CD14-positive monocyte (primary cell): ENCODE measurements around the gene EXOC1. TPM values are rescaled to one million over a fixed set of nuclear protein-coding genes. Genes with fewer than 3 reads are reported as not detected.

Source experiments
- DNase-seq, 3 donors: peaks; one replicate each; pipeline ENCODE4 v3.0.0-alpha.2; 2011 to 2022
- H2AFZ ChIP-seq: 2 replicates; pipeline ENCODE4 v1.6.0; 2012; ENCODE audit warnings: mild to moderate bottlenecking, low read depth, low read length, inconsistent platforms; ENCODE audit not compliant: insufficient read depth, poor library complexity, severe bottlenecking
- H3K27ac ChIP-seq, 2 donors: 1 replicate in 1 of 2; 2 replicates in 1 of 2; pipeline ENCODE4 v1.5.1; 2012 to 2013; ENCODE audit warnings: low read length in 2 of 2, control low read depth in 1 of 2, inconsistent platforms in 1 of 2, low read depth in 1 of 2, mild to moderate bottlenecking in 1 of 2
- H3K27me3 ChIP-seq, 2 donors: one replicate each; pipeline versions ENCODE4 v1.6.0 to v1.6.1; 2011 to 2013; ENCODE audit warnings: low read length in 2 of 2; ENCODE audit not compliant: control insufficient read depth in 2 of 2, insufficient read depth in 2 of 2
- H3K36me3 ChIP-seq, 2 donors: replicated peaks in 1 of 2; 1 replicate in 1 of 2; 2 replicates in 1 of 2; pipeline versions ENCODE4 v1.5.1 to v1.6.1; 2012 to 2013; ENCODE audit warnings: low read length in 2 of 2, control low read depth in 1 of 2, inconsistent platforms in 1 of 2, mild to moderate bottlenecking in 1 of 2; ENCODE audit not compliant: insufficient read depth in 2 of 2, control insufficient read depth in 1 of 2
- H3K4me1 ChIP-seq, 2 donors: 1 replicate in 1 of 2; 2 replicates in 1 of 2; pipeline versions ENCODE4 v1.5.1 to v1.6.1; 2012 to 2013; ENCODE audit warnings: low read length in 2 of 2, control low read depth in 1 of 2, inconsistent platforms in 1 of 2, mild to moderate bottlenecking in 1 of 2, moderate library complexity in 1 of 2; ENCODE audit not compliant: insufficient read depth in 2 of 2, control insufficient read depth in 1 of 2
- H3K4me2 ChIP-seq: replicated peaks from 2 replicates; pipeline ENCODE3; 2012; ENCODE audit warnings: low read length, moderate library complexity, mild to moderate bottlenecking; ENCODE audit not compliant: poor library complexity, severe bottlenecking; ENCODE audit errors: extremely low read depth
- H3K4me3 ChIP-seq, 3 experiments: fragments of 200-600 bp in 1 of 3; sonication (generic) in 1 of 3; replicated peaks in 1 of 3; 1 replicate in 2 of 3; 2 replicates in 1 of 3; pipeline ENCODE4 v1.5.1; 2011 to 2013; ENCODE audit warnings: low read length in 3 of 3, mild to moderate bottlenecking in 3 of 3, control low read depth in 2 of 3, low read depth in 2 of 3, inconsistent platforms in 1 of 3, moderate library complexity in 1 of 3
- H3K79me2 ChIP-seq: 2 replicates; pipeline ENCODE4 v1.6.0; 2012; ENCODE audit warnings: mild to moderate bottlenecking, control low read depth, inconsistent platforms, low read length, moderate library complexity; ENCODE audit not compliant: insufficient read depth
- H3K9ac ChIP-seq: 2 replicates; pipeline ENCODE4 v1.6.0; 2017; ENCODE audit warnings: low read length, mild to moderate bottlenecking; ENCODE audit not compliant: insufficient read depth, poor library complexity, severe bottlenecking
- H3K9me3 ChIP-seq, 2 donors: replicated peaks in 1 of 2; 1 replicate in 1 of 2; 2 replicates in 1 of 2; pipeline versions ENCODE4 v1.5.1 to v1.6.1; 2012 to 2013; ENCODE audit warnings: low read length in 2 of 2, control low read depth in 1 of 2; ENCODE audit not compliant: control insufficient read depth in 1 of 2, insufficient read depth in 1 of 2
- H4K20me1 ChIP-seq: 2 replicates; pipeline ENCODE4 v1.6.0; 2012; ENCODE audit warnings: mild to moderate bottlenecking, low read length, control low read depth, moderate library complexity; ENCODE audit not compliant: insufficient read depth
- H3K27ac Mint-ChIP-seq, 7 donors: one replicate each; pipeline ENCODE4 v1.8.0; 2020; ENCODE audit warnings: mild to moderate bottlenecking in 7 of 7, mixed read lengths in 7 of 7, moderate library complexity in 6 of 7, inconsistent platforms in 2 of 7
- H3K27me3 Mint-ChIP-seq, 3 donors: one replicate each; pipeline ENCODE4 v1.8.0; 2021 to 2022; ENCODE audit warnings: low read depth in 3 of 3, mild to moderate bottlenecking in 3 of 3, mixed read lengths in 3 of 3, moderate library complexity in 3 of 3, inconsistent platforms in 1 of 3
- H3K36me3 Mint-ChIP-seq, 2 donors: one replicate each; pipeline ENCODE4 v1.8.0; 2020; ENCODE audit warnings: mixed read lengths in 2 of 2, inconsistent platforms in 1 of 2, mild to moderate bottlenecking in 1 of 2
- H3K4me1 Mint-ChIP-seq: one replicate; pipeline ENCODE4 v1.8.0; 2020; ENCODE audit warnings: mild to moderate bottlenecking, mixed read lengths
- H3K4me3 Mint-ChIP-seq, 2 donors: one replicate each; pipeline ENCODE4 v1.8.0; 2020; ENCODE audit warnings: mild to moderate bottlenecking in 2 of 2, mixed read lengths in 2 of 2, moderate library complexity in 1 of 2
- H3K9me3 Mint-ChIP-seq, 7 donors: one replicate each; pipeline ENCODE4 v1.8.0; 2020 to 2022; ENCODE audit warnings: mixed read lengths in 7 of 7, mild to moderate bottlenecking in 6 of 7, moderate library complexity in 6 of 7, inconsistent platforms in 2 of 7
- CTCF ChIP-seq: fragments of 200-600 bp; IDR thresholded peaks from one replicate; pipeline ENCODE4 v1.8.0; 2022; ENCODE audit warnings: antibody characterized with exemption, mild to moderate bottlenecking
- WGBS: methylation state at CpG from one replicate; pipeline ENCODE4 v1.1.5; 2013; ENCODE audit warnings: missing lambda C conversion rate; ENCODE audit not compliant: insufficient coverage; 5-methylcytosine and 5-hydroxymethylcytosine counted together
- intact Hi-C, 2 donors: fragments of 100-400 bp; cut with micrococcal nuclease; formaldehyde crosslinking; loops; one replicate each; pipeline versions ENCODE4 v1.15.0 to v1.15.1; 2023
- polyA plus RNA-seq, 3 donors: library from polyadenylated mRNA; depleted of rRNA in 1 of 3; unstranded in 2 of 3; stranded (reverse) in 1 of 3; fragments of 300-500 nt in 2 of 3; fragments of >200 nt in 1 of 3; fragmentation: Illumina TruSeq in 2 of 3; gene quantifications; 1 replicate in 2 of 3; 2 replicates in 1 of 3; pipeline ENCODE4 v1.2.3, GENCODE V29; 2012 to 2021

EXOC1 gene
- polyA plus RNA-seq, 3 donors, result 13.7 to 22.9 (median 21.2) TPM

GRCh38 chr4:55871299-55871800 is 17.9 kb downstream of the EXOC1 start:
- H3K36me3 Mint-ChIP-seq, result peaks cover 67 to 69% of the 10 kb centered on the region in 2 donors

GRCh38 chr4:55874831-55875230 is 21.4 kb downstream of the EXOC1 start:
- no peak for TF ChIP-seq CTCF

More at GRCh38 chr4:55871299-55871800, 17.9 kb downstream of the EXOC1 start:
- Histone ChIP-seq H2AFZ (no peak overlapping the region), H3K79me2 (no peaks in the 10 kb centered on the region), H3K4me2 (no peak overlapping the region), H3K9ac (no peak overlapping the region), H3K27ac (no peak overlapping the region), H3K36me3 (peaks cover 78 to 81% of the 10 kb centered on the region in 2 donors), H3K4me3 (no peak overlapping the region), H3K4me1 (peaks cover 0 to 6% of the 10 kb centered on the region in 2 donors), H3K9me3 (no peaks in the 10 kb centered on the region), H3K27me3 (no peaks in the 10 kb centered on the region), H4K20me1 (no peaks in the 10 kb centered on the region)
- 97% methylated on average over 5 of the region's 5 CpGs for WGBS
- no peak for DNase-seq
- peak overlapping the region in 3 of 7 donors; percentile 1 to 16 (median 7) for H3K27ac Mint-ChIP-seq
- no peak for TF ChIP-seq CTCF
- H3K4me3 Mint-ChIP-seq, result no peak overlapping the region
- intact Hi-C loops, result no loop called here
- no peaks in the 10 kb centered on the region for H3K27me3 Mint-ChIP-seq
- no peaks in the 10 kb centered on the region for H3K9me3 Mint-ChIP-seq
- H3K4me1 Mint-ChIP-seq, result peaks cover 10% of the 10 kb centered on the region

More at GRCh38 chr4:55874831-55875230, 21.4 kb downstream of the EXOC1 start:
- Mint-ChIP-seq H3K27me3 (no peaks in the 10 kb centered on the region), H3K4me1 (no peaks in the 10 kb centered on the region), H3K4me3 (no peak overlapping the region), H3K9me3 (peaks cover 0 to 3% (median 0%) of the 10 kb centered on the region in 7 donors), H3K27ac (no peak overlapping the region), H3K36me3 (peaks cover 67% of the 10 kb centered on the region in 2 donors)
- Histone ChIP-seq H3K27me3 (no peaks in the 10 kb centered on the region), H4K20me1 (no peaks in the 10 kb centered on the region), H3K36me3 (peaks cover 88 to 98% of the 10 kb centered on the region in 2 donors), H3K27ac (no peak overlapping the region), H3K79me2 (no peaks in the 10 kb centered on the region), H3K4me2 (no peak overlapping the region), H2AFZ (no peak overlapping the region), H3K9me3 (no peaks in the 10 kb centered on the region), H3K9ac (no peak overlapping the region), H3K4me3 (no peak overlapping the region), H3K4me1 (no peaks in the 10 kb centered on the region)
- intact Hi-C loops, result no loop called here
- DNase-seq, result no peak
